IMR-90 (cell line): ENCODE results near the gene ZNF423. TPM values are rescaled to one million over a fixed set of nuclear protein-coding genes. Genes with fewer than 3 reads are reported as not detected.

Source experiments
- ATAC-seq: fragments of 200-7000 bp; cut with Tn5 transposase; 2 replicates; pipeline ENCODE4 v1.9.1; 2020; ENCODE audit warnings: low read depth, mild to moderate bottlenecking, moderate library complexity
- BruUV-seq: library from RNA; stranded (reverse); fragments of 400-500 nt; replicated peaks from 2 replicates; lab custom pipeline; 2021; lab: Mats Ljungman, UMichigan
- CTCF ChIA-PET: fragments of 300-600 bp; formaldehyde crosslinking; extraction: SDS; loops from one replicate; lab custom pipeline; 2021; ENCODE audit warnings: antibody characterized with exemption; lab: Yijun Ruan, JAX
- POLR2A ChIA-PET: fragments of 300-600 bp; sonication (Branson Sonifier 250); formaldehyde crosslinking; loops from one replicate; lab custom pipeline; 2022; ENCODE audit warnings: antibody characterized with exemption; ENCODE audit not compliant: unreplicated experiment; lab: Charles Lee
- DNase-seq: peaks from one replicate; pipeline ENCODE4 v3.0.0; 2013
- H2AFZ ChIP-seq: replicated peaks from 2 replicates; pipeline ENCODE3; 2013; ENCODE audit warnings: low read length, mild to moderate bottlenecking; ENCODE audit not compliant: poor library complexity
- H2AK5ac ChIP-seq: 2 replicates; pipeline ENCODE4 v1.6.1; 2013; ENCODE audit warnings: low read depth, low read length, inconsistent platforms
- H2AK9ac ChIP-seq: replicated peaks from 2 replicates; pipeline ENCODE3; 2013; ENCODE audit warnings: mild to moderate bottlenecking, low read depth, low read length, moderate library complexity; ENCODE audit not compliant: poor library complexity
- H2BK120ac ChIP-seq: 2 replicates; pipeline ENCODE4 v1.6.1; 2013; ENCODE audit warnings: low read depth, low read length, inconsistent platforms
- H2BK15ac ChIP-seq: 3 replicates; pipeline ENCODE4 v1.6.1; 2013; ENCODE audit warnings: low read depth, low read length, inconsistent platforms
- H2BK20ac ChIP-seq: 2 replicates; pipeline ENCODE4 v1.6.1; 2013; ENCODE audit warnings: low read depth, mild to moderate bottlenecking, inconsistent platforms, low read length, moderate library complexity
- H2BK5ac ChIP-seq: 2 replicates; pipeline ENCODE4 v1.6.1; 2013; ENCODE audit warnings: mild to moderate bottlenecking, low read depth, low read length, inconsistent platforms; ENCODE audit not compliant: poor library complexity, severe bottlenecking
- H3K14ac ChIP-seq: replicated peaks from 2 replicates; pipeline ENCODE4 v1.6.1; 2013; ENCODE audit warnings: low read depth, low read length, inconsistent platforms
- H3K18ac ChIP-seq: 2 replicates; pipeline ENCODE4 v1.6.1; 2013; ENCODE audit warnings: low read depth, low read length, control low read depth
- H3K23ac ChIP-seq: 2 replicates; pipeline ENCODE4 v1.6.1; 2013; ENCODE audit warnings: low read depth, low read length, inconsistent platforms
- H3K27ac ChIP-seq: 2 replicates; pipeline ENCODE4 v1.5.1; 2013; ENCODE audit warnings: mild to moderate bottlenecking, control low read depth, low read length; ENCODE audit not compliant: insufficient read depth
- H3K27me3 ChIP-seq: 2 replicates; pipeline ENCODE4 v1.6.1; 2013; ENCODE audit warnings: low read length; ENCODE audit not compliant: control insufficient read depth, insufficient read depth
- H3K36me3 ChIP-seq: 2 replicates; pipeline ENCODE4 v1.6.1; 2013; ENCODE audit warnings: low read length, mixed read lengths; ENCODE audit not compliant: control insufficient read depth, insufficient read depth
- H3K4ac ChIP-seq: 2 replicates; pipeline ENCODE4 v1.6.1; 2013; ENCODE audit warnings: low read depth, low read length, inconsistent platforms
- H3K4me1 ChIP-seq: 2 replicates; pipeline ENCODE4 v1.6.1; 2013; ENCODE audit warnings: low read length, mixed read lengths; ENCODE audit not compliant: control insufficient read depth, insufficient read depth
- H3K4me2 ChIP-seq: 2 replicates; pipeline ENCODE4 v1.6.1; 2013; ENCODE audit warnings: low read depth, mild to moderate bottlenecking, control low read depth, low read length, moderate library complexity
- H3K4me3 ChIP-seq: 2 replicates; pipeline ENCODE4 v1.5.1; 2013; ENCODE audit warnings: low read depth, mild to moderate bottlenecking, control low read depth, low read length, moderate library complexity; ENCODE audit not compliant: insufficient read depth
- H3K56ac ChIP-seq: 2 replicates; pipeline ENCODE4 v1.6.1; 2013; ENCODE audit warnings: low read length, inconsistent platforms; ENCODE audit not compliant: insufficient read depth; ENCODE audit errors: extremely low read depth
- H3K79me1 ChIP-seq, 2 experiments: 2 replicates each; pipeline ENCODE4 v1.6.1; 2013; ENCODE audit warnings: low read length in 2 of 2, inconsistent platforms in 1 of 2, low read depth in 1 of 2
- H3K9ac ChIP-seq: 2 replicates; pipeline ENCODE4 v1.6.1; 2013; ENCODE audit warnings: low read depth, low read length, control low read depth
- H3K9me1 ChIP-seq: 2 replicates; pipeline ENCODE4 v1.6.1; 2013; ENCODE audit warnings: low read length, inconsistent platforms; ENCODE audit not compliant: insufficient read depth
- H3K9me3 ChIP-seq: 2 replicates; pipeline ENCODE4 v1.6.1; 2013; ENCODE audit warnings: low read length; ENCODE audit not compliant: control insufficient read depth, insufficient read depth
- H4K20me1 ChIP-seq: 2 replicates; pipeline ENCODE4 v1.6.1; 2013; ENCODE audit warnings: low read length, inconsistent platforms; ENCODE audit not compliant: insufficient read depth
- H4K5ac ChIP-seq: 2 replicates; pipeline ENCODE4 v1.6.1; 2013; ENCODE audit warnings: mild to moderate bottlenecking, low read depth, low read length, control low read depth
- H4K8ac ChIP-seq, 2 experiments: 2 replicates each; pipeline ENCODE4 v1.6.1; 2013; ENCODE audit warnings: low read depth in 2 of 2, low read length in 2 of 2, control low read depth in 1 of 2, inconsistent platforms in 1 of 2
- H4K91ac ChIP-seq: 2 replicates; pipeline ENCODE4 v1.6.1; 2013; ENCODE audit warnings: low read depth, low read length, inconsistent platforms; ENCODE audit not compliant: insufficient read depth
- BHLHE40 ChIP-seq: fragments of 150-350 bp; IDR thresholded peaks from 2 replicates; pipeline ENCODE4 v1.6.1; 2016; ENCODE audit warnings: mild to moderate bottlenecking, low read depth, low read length
- CEBPB ChIP-seq: IDR thresholded peaks from 2 replicates; pipeline ENCODE4 v1.6.1; 2012; ENCODE audit warnings: low read depth, low read length, improper control_type of control experiment
- CHD1 ChIP-seq: IDR thresholded peaks from 2 replicates; pipeline ENCODE4 v1.6.1; 2012; ENCODE audit warnings: low read depth, low read length, improper control_type of control experiment
- FOS ChIP-seq: fragments of 150-350 bp; IDR thresholded peaks from 2 replicates; pipeline ENCODE4 v1.6.1; 2016; ENCODE audit warnings: low read depth, low read length
- MAFK ChIP-seq: IDR thresholded peaks from 2 replicates; pipeline ENCODE4 v1.6.1; 2012; ENCODE audit warnings: low read depth, low read length, improper control_type of control experiment
- MAZ ChIP-seq: IDR thresholded peaks from 2 replicates; pipeline ENCODE4 v1.6.1; 2012; ENCODE audit warnings: low read depth, mild to moderate bottlenecking, low read length, improper control_type of control experiment, moderate library complexity, borderline replicate concordance
- MXI1 ChIP-seq: IDR thresholded peaks from 2 replicates; pipeline ENCODE4 v1.6.1; 2012; ENCODE audit warnings: low read depth, mild to moderate bottlenecking, low read length, moderate library complexity, borderline replicate concordance
- NFE2L2 ChIP-seq: fragments of 150-350 bp; IDR thresholded peaks from 2 replicates; pipeline ENCODE4 v1.6.1; 2016; ENCODE audit warnings: low read depth, mild to moderate bottlenecking, low read length
- POLR2A ChIP-seq: IDR thresholded peaks from 2 replicates; pipeline ENCODE4 v1.6.1; 2012; ENCODE audit warnings: mild to moderate bottlenecking, low read depth, low read length
- RAD21 ChIP-seq: IDR thresholded peaks from 2 replicates; pipeline ENCODE4 v1.6.1; 2012; ENCODE audit warnings: low read length, improper control_type of control experiment
- RCOR1 ChIP-seq: IDR thresholded peaks from 2 replicates; pipeline ENCODE4 v1.6.1; 2012; ENCODE audit warnings: mild to moderate bottlenecking, low read length, improper control_type of control experiment; ENCODE audit not compliant: insufficient replicate concordance
- RFX5 ChIP-seq: IDR thresholded peaks from 2 replicates; pipeline ENCODE4 v1.8.0; 2012; ENCODE audit warnings: low read depth, mild to moderate bottlenecking, low read length, moderate library complexity
- SMC3 ChIP-seq: fragments of 150-350 bp; IDR thresholded peaks from 2 replicates; pipeline ENCODE4 v1.6.1; 2016; ENCODE audit warnings: low read depth, mild to moderate bottlenecking, antibody characterized with exemption, low read length, moderate library complexity
- WGBS, 2 experiments: methylation state at CpG; one replicate each; pipeline versions ENCODE4 v1.1.5 to v1.1.7; 2013; ENCODE audit warnings: missing lambda C conversion rate in 2 of 2; ENCODE audit not compliant: insufficient read length in 1 of 2; ENCODE audit errors: extremely low coverage in 2 of 2; 5-methylcytosine and 5-hydroxymethylcytosine counted together
- dilution Hi-C: fragments of 300-500 bp; cut with HindIII; formaldehyde crosslinking; loops from one replicate; pipeline ENCODE4 v1.14.3; 2018; ENCODE audit warnings: low sequenced_read_pairs; ENCODE audit not compliant: unreplicated experiment
- in situ Hi-C: fragments of 300-500 bp; cut with MboI; formaldehyde crosslinking; loops from 3 replicates; pipeline ENCODE4 v1.14.3; 2019; ENCODE audit warnings: low sequenced_read_pairs, inconsistent platforms, mixed read lengths
- intact Hi-C: fragments of 100-400 bp; cut with micrococcal nuclease; formaldehyde crosslinking; loops from 2 replicates; pipeline ENCODE4 v1.10.0; 2022
- polyA plus RNA-seq, 3 experiments: library from polyadenylated mRNA; depleted of rRNA; stranded (reverse); fragments of >200 nt; gene quantifications; 2 replicates each; pipeline ENCODE4 v1.2.3, GENCODE V29; 2012; ENCODE audit warnings: low replicate concordance in 1 of 3
- total RNA-seq: library from RNA; depleted of rRNA; stranded (reverse); fragments of >200 nt; gene quantifications from 2 replicates; pipeline ENCODE4 v1.2.3, GENCODE V29; 2012
- TF ChIP-seq, protein P1 (sequence below): conservative IDR thresholded peaks from 2 replicates; pipeline ENCODE4 v1.5.1; 2012; ENCODE audit warnings: mild to moderate bottlenecking, low read depth, low read length, improper control_type of control experiment
- TF ChIP-seq, protein P2 (sequence below): fragments of 150-350 bp; IDR thresholded peaks from 2 replicates; pipeline ENCODE4 v1.6.1; 2016; ENCODE audit warnings: low read depth, mild to moderate bottlenecking, low read length, moderate library complexity, borderline replicate concordance
- TF ChIP-seq, protein P3 (sequence below): fragments of 150-350 bp; IDR thresholded peaks from 2 replicates; pipeline ENCODE4 v1.6.1; 2017; ENCODE audit warnings: mild to moderate bottlenecking, antibody characterized with exemption, low read length, low read depth

ZNF423 gene
- total and polyA plus RNA-seq, 2 of the 4 experiments (the other 2 are of a cell fraction): under 0.01 to 0.10 TPM

GRCh38 chr16:49727611-49728010 lies 128.3 kb downstream of the ZNF423 start:
- Histone ChIP-seq H3K9me3 (no peaks in the 10 kb centered on the region; the same call in 1 of the 2 replicates), H4K5ac (no peak overlapping the region), H2BK15ac (no peak overlapping the region), H3K4ac (no peak overlapping the region), H3K4me2 (no peak overlapping the region), H3K18ac (no peak overlapping the region), H3K9ac (no peak overlapping the region), H3K79me1 (no peaks in the 10 kb centered on the region), H2BK20ac (no peak overlapping the region), H3K9me1 (no peaks in the 10 kb centered on the region), H3K36me3 (no peaks in the 10 kb centered on the region), H4K91ac (no peak overlapping the region), H4K20me1 (no peaks in the 10 kb centered on the region), H2AK5ac (no peak overlapping the region), H2AFZ (no peak overlapping the region), H2AK9ac (no peak overlapping the region), H3K23ac (no peak overlapping the region), H4K8ac (no peak overlapping the region), H3K14ac (no peak overlapping the region), H2BK120ac (no peak overlapping the region), H3K4me1 (no peaks in the 10 kb centered on the region), H2BK5ac (no peak overlapping the region), H3K4me3 (no peak overlapping the region), H3K27me3 (no peaks in the 10 kb centered on the region), H3K27ac (no peak overlapping the region), H3K56ac (no peak overlapping the region)
- dilution Hi-C loops (no loop called here), in situ Hi-C loops (no loop called here), intact Hi-C loops (no loop called here)
- WGBS, 2 experiments: 75% methylated on average over 4 of the region's 11 CpGs; no CpG with 5 or more reads in 1 of the 2 experiments
- CTCF ChIA-PET: no interaction called here
- no TSS peak for BruUV-seq
- POLR2A ChIA-PET: no interaction called here
- ATAC-seq (no peak), DNase-seq (no peak)
- no peak for TF ChIP-seq SMC3
- no peak for TF ChIP-seq RFX5
- no peak for TF ChIP-seq RAD21
- TF ChIP-seq, protein P1, sequence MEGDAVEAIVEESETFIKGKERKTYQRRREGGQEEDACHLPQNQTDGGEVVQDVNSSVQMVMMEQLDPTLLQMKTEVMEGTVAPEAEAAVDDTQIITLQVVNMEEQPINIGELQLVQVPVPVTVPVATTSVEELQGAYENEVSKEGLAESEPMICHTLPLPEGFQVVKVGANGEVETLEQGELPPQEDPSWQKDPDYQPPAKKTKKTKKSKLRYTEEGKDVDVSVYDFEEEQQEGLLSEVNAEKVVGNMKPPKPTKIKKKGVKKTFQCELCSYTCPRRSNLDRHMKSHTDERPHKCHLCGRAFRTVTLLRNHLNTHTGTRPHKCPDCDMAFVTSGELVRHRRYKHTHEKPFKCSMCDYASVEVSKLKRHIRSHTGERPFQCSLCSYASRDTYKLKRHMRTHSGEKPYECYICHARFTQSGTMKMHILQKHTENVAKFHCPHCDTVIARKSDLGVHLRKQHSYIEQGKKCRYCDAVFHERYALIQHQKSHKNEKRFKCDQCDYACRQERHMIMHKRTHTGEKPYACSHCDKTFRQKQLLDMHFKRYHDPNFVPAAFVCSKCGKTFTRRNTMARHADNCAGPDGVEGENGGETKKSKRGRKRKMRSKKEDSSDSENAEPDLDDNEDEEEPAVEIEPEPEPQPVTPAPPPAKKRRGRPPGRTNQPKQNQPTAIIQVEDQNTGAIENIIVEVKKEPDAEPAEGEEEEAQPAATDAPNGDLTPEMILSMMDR: no peak
- no peak for TF ChIP-seq NFE2L2
- no peak for TF ChIP-seq POLR2A
- TF ChIP-seq, protein P2, sequence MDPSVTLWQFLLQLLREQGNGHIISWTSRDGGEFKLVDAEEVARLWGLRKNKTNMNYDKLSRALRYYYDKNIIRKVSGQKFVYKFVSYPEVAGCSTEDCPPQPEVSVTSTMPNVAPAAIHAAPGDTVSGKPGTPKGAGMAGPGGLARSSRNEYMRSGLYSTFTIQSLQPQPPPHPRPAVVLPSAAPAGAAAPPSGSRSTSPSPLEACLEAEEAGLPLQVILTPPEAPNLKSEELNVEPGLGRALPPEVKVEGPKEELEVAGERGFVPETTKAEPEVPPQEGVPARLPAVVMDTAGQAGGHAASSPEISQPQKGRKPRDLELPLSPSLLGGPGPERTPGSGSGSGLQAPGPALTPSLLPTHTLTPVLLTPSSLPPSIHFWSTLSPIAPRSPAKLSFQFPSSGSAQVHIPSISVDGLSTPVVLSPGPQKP: no peak
- TF ChIP-seq BHLHE40: no peak
- TF ChIP-seq MAZ: no peak
- no peak for TF ChIP-seq FOS
- TF ChIP-seq, protein P3, sequence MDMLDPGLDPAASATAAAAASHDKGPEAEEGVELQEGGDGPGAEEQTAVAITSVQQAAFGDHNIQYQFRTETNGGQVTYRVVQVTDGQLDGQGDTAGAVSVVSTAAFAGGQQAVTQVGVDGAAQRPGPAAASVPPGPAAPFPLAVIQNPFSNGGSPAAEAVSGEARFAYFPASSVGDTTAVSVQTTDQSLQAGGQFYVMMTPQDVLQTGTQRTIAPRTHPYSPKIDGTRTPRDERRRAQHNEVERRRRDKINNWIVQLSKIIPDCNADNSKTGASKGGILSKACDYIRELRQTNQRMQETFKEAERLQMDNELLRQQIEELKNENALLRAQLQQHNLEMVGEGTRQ: no peak
- no peak for TF ChIP-seq CHD1
- TF ChIP-seq CEBPB: no peak
- no peak for TF ChIP-seq MXI1
- no peak for TF ChIP-seq MAFK
- no peak for TF ChIP-seq RCOR1
